OCI-LY3 (cell line): ENCODE results near the gene MTX2.

Source experiments
- EZH2phosphoT487 ChIP-seq: fragments of 200-600 bp; shearing (Covaris generic); IDR thresholded peaks from 2 replicates; pipeline ENCODE4 v1.6.1; 2018; ENCODE audit warnings: antibody characterized with exemption, mixed run types, low read depth
- TF ChIP-seq, protein P1 (sequence below): fragments of 200-600, 300-600 bp; sonication (generic); IDR thresholded peaks from 2 replicates; pipeline ENCODE4 v1.5.1; 2014; ENCODE audit warnings: antibody characterized with exemption, low read length, low read depth

- TF ChIP-seq, protein P1, sequence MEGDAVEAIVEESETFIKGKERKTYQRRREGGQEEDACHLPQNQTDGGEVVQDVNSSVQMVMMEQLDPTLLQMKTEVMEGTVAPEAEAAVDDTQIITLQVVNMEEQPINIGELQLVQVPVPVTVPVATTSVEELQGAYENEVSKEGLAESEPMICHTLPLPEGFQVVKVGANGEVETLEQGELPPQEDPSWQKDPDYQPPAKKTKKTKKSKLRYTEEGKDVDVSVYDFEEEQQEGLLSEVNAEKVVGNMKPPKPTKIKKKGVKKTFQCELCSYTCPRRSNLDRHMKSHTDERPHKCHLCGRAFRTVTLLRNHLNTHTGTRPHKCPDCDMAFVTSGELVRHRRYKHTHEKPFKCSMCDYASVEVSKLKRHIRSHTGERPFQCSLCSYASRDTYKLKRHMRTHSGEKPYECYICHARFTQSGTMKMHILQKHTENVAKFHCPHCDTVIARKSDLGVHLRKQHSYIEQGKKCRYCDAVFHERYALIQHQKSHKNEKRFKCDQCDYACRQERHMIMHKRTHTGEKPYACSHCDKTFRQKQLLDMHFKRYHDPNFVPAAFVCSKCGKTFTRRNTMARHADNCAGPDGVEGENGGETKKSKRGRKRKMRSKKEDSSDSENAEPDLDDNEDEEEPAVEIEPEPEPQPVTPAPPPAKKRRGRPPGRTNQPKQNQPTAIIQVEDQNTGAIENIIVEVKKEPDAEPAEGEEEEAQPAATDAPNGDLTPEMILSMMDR: no peak
- no peak for TF ChIP-seq EZH2phosphoT487
Measured at GRCh38 chr2:176297067-176297466, 27.8 kb downstream of the MTX2 start.
